DMS53 treated with DMSO at 0.1 percent for 48 hours (cell line): ENCODE results near the gene TMEM151B.
"Not testable (repeated sequence)": the region's sequence is repeated elsewhere in the genome, so short reads cannot be mapped to it uniquely, and the experiment has no call there.

Experiments used
- DNase-seq: peaks from one replicate; lab custom pipeline; 2025; ENCODE audit not compliant: unreplicated experiment; lab: John Stamatoyannopoulos, UW

Gene TMEM151B

DNA sequence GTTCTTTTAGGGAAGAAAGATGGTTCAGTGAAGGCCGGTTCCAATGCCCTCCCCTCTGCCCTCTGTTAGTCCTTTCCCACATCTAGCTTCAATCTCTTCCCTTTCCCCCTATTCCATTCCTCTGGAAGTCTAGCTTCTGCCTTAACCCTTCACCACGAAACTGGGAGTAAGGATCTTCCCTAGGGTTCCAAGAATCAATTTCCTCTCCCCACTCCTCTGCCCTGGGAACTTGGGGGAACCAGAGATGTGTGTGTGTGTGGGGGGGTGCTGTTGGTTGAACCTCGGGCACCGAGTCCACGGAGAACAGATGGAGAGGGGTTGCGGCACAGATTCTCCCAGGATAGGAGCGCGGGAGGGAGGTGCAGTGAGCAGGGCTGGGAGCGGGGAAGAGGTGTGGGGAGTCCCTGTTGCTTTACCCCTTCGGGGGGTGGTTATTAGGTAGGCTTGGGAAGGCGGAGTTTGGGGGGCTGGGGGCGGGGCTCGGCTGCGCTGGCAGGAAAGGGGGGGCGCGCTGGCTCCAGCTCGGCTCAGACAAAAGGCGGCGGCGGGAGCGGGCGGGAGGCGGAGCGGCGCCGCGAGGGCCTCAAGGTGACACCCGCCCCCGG is at the start of gene TMEM151B:
TMEM151B (plus strand) TSS at position 530 of the 605 bp plus-strand sequence. CDS start 293 bp downstream, outside the sequence.
- DNase-seq, result no peak

GRCh38 chr6:44220913-44221290 is 49.3 kb upstream of the TMEM151B start:
- no peak for DNase-seq

DNA sequence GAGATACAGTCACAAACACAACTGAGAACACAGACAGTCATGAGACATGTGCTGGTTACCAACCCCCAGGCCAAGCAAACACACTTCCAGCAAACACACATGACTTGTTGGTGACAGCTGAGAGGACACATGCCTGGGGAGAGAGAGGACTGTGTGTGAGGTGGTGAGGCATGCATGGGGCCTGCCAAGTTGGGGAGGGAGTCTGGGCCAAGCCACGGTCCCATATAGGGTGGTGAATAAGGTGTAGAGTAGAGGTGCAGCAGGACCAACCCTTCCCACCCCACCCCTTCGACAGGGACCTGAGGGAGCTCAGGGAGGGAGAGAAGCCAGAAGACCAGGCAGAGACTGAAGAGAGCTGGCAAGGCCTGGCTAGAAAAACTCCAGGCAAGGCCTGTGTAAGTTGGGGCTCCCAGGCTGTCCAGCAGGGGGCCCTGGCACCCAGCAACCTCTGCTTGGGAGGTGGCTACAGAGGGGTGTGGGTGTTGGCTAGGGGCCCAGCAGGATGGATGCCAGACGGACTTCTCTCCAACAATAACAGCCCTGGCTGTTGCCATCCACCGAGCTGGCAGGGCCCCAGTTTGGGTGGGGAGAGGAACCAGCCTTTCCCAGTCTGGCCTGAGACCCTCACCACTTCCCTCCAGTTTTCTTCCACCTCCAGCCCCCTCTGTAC is 48.8 kb upstream of the TMEM151B start:
- peak; percentile 29 for DNase-seq

- no peak for DNase-seq
Observed at GRCh38 chr6:44221961-44222335, 48.3 kb upstream of the TMEM151B start.

- DNase-seq, result peak; percentile 35
Observed at GRCh38 chr6:44222486-44223318, 47.5 kb upstream of the TMEM151B start.

DNA sequence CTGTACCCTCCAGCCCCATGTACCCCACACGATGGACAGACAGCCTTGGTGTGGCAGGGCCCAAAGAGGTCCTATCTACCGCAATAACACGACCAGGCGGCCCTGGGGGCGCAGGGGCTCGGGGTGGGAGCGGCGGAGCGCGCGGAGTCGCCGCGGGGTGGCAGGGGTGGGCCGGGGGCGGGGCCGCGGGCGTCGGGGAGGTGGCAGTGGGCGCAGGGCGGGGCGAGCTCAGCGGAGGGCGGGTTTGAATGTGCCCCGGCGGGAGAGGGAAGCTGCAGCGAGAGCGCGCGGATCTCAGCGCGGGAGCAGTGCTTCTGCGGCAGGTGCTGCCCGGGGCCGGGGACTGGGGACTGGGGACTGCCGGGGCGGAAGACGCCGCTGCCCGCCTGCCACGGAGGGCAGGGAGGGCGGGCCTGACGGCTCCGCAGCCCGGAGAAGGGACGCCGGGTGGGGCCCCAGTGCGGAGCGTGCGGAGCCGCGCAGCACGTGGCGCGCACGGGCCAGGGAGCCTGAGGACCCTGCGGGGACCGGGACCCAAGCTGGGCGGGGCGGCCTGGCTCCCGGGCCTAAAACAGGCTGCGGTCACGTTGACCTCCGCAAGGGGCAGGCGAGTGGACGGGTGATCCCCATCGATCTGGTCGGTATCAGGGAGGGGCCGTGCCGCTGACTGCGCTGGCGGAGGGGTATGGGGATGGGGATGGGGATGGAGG is 46.8 kb upstream of the TMEM151B start, which contains the start of gene SLC29A1:
SLC29A1 (plus strand) TSS at position 277 of the 710 bp plus-strand sequence. CDS start 3,719 bp downstream, outside the sequence.
- DNase-seq, result peak; percentile 47

- peak; percentile 14 for DNase-seq
Observed at GRCh38 chr6:44224029-44224964, 46.0 kb upstream of the TMEM151B start.

DNA sequence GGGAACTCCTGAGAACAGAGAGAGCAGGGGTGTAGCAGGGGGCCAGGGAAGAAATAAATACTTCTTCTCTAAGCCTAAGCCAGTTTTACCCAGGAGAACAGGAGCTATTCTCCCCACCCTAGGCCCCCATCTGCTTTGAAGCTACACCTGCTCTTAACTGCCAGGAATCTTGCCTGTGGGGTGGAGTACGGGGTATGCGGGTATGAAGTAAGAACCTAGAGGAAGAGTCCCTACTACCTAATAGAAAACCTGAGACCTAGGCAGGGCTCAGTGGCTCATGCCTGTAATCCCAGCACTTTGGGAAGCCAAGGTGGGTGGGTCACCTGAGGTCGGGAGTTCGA is 45.3 kb upstream of the TMEM151B start:
- DNase-seq, result no peak

GRCh38 chr6:44225579-44226325 is 44.5 kb upstream of the TMEM151B start:
- DNase-seq, result no peak

- no peak for DNase-seq
Observed at GRCh38 chr6:44226368-44227147, 43.7 kb upstream of the TMEM151B start.

DNA sequence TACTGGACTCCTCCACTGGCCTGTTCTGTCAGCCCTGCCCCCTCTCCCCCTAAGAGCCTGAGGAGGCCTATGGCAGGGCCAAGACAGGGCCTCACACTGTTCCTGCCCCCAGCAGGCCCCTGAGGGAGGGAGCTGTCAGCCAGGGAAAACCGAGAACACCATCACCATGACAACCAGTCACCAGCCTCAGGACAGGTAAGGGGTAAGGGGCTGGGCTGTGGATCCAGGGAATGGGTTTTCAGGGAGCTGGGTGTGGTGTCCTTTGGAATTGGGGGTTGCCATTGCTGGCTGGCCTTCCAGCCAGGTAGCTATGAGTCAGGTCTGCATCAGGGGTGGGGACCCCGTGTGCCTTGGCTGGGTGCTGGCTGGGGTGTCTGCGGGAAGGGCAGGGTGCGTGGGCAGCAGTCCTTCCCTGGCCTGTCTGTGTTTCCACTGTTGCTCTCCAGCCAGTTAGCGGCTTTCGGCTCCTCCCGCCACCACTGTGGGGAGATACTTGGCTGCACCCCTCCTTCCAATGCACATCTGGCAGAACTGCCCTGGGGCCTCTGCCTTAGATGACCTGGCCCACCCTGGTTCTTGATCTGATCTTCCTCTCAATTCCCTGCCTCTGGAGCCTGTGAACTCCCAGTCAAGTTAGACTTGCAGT is 43.0 kb upstream of the TMEM151B start:
- no peak for DNase-seq

GRCh38 chr6:44228031-44228430 is 42.2 kb upstream of the TMEM151B start:
- DNase-seq, result no peak

- no peak for DNase-seq
Observed at GRCh38 chr6:44228433-44228832, 41.8 kb upstream of the TMEM151B start.

GRCh38 chr6:44228836-44229235 is 41.4 kb upstream of the TMEM151B start:
- DNase-seq, result no peak

DNA sequence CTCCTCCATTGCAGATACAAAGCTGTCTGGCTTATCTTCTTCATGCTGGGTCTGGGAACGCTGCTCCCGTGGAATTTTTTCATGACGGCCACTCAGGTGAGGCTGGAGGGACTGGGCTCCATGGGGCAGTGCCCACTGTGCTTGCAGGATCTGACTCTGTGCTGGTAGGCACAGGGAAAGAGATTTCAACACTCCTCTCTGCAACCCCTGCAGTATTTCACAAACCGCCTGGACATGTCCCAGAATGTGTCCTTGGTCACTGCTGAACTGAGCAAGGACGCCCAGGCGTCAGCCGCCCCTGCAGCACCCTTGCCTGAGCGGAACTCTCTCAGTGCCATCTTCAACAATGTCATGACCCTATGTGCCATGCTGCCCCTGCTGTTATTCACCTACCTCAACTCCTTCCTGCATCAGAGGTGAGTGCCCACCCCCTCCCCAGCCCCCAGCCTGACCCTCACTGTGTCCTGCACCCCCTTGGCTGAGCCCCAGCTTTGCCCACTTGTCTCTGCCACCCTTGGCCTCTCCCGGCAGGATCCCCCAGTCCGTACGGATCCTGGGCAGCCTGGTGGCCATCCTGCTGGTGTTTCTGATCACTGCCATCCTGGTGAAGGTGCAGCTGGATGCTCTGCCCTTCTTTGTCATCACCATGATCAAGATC is 40.7 kb upstream of the TMEM151B start:
- DNase-seq, result no peak

DNA sequence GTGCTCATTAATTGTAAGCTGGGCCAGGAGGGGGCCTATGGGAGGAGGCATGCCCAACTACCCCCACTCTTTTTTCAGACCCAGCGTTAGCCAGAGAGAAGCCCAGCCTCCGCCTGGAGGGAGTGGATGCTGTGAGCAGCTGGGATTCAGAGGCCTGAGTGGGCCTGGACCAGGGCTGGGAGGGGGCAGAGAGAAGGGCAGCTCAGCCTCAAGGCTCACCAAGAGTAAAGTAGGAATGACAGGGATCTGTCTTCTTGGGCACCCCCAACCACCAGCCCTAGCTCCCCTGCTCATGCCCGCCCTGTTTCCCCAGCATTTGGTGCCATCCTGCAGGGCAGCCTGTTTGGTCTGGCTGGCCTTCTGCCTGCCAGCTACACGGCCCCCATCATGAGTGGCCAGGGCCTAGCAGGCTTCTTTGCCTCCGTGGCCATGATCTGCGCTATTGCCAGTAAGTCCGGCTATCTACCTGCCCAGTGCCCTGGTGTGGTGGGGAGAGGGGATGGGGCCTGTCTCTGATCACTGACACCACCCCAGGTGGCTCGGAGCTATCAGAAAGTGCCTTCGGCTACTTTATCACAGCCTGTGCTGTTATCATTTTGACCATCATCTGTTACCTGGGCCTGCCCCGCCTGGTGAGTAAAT is 40.1 kb upstream of the TMEM151B start:
- DNase-seq, result no peak

GRCh38 chr6:44231426-44231825 is 38.8 kb upstream of the TMEM151B start:
- not testable (repeated sequence) for DNase-seq
